ENCODE data around the gene CREBBP.
"Not testable (repeated sequence)": the region's sequence is repeated elsewhere in the genome, so short reads cannot be mapped to it uniquely, and the experiment has no call there.

The CREBBP gene

DNA sequence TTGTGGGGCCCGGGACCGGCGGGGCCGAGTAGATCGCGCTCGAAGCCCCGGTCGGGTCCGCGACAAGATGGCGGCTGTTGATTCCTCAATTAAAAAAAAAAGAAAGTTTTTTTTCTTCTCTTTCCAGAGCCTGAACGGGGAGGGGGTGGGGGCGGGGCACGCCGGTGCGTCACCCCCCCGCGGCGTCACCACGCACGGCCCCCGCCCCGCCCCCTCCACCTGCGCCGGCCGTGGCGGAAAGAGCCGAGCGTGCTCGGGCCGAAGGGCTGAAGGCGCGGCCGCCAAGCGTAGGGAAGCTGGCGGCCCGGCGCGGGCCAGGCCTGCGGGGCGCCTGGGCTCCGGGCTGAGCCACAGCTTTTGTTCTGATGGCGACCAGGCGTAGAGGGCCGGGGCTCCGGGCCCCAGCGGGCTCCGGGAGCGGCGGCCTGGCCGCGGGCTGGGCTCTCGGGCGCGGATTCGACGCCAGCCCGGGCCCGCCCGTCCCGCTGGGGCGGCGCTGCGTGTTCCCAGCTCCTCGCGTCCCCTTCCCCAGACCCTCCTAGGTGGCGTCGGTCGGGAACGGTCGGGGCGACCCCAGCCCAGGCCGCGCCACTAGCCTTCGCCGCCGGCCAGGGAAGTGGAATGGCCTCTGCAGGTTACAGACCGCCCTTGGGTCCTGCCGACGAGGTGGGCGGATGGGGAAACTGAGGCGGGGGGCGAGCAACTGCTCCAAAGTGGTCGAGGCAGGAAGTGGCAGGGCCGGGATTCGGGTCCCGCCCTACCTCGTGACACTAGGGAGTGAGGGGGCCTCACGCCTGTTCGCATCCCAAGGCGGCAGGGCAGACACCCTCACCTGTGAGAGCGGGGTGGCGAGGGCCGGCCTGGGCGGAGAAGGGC is at the start of gene CREBBP:
Gene CREBBP (minus strand): TSS at position 91 of the 876 bp plus-strand sequence. CDS start 797 bp downstream, outside the sequence.
- DNase-seq (ENCODE audit: low spot score): peak; percentile 87

DNA sequence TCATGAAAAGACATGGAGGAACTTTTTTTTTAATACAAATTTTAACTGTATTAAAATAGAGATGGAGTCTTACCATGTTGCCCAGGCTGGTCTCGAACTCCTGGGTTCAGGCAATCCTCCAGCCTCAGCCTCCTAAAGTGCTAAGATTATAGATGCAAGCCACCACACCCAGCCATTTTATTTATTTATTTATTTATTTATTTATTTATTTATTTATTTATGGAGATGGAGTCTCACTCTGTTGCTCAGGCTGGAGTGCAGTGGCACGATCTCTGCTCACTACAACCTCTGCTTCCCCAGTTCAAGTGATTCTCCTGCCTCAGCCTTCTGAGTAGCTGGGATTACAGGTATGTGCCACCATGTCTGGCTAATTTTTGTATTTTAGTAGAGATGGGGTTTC is 46.6 kb upstream of the CREBBP start:
- not testable (repeated sequence) for DNase-seq (ENCODE audit: low spot score)

DNA sequence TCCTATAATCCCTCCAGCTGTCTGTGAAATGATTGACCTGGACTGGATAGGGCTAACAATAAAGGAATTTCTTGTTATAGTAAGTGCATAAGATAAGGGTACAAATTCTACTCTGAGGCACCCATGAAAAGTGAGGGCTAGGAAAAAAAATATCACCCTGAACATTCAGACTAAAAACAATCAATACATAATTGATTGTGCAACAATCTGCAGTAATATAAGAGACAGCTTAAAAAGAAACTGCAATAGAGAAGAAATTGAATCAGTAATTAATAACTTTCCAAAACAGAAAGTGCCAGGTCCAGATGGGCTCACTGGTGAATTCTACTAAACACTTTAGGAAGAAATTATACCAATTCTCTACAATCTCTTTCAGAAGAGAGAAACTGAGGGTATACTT is 44.2 kb upstream of the CREBBP start:
- DNase-seq (ENCODE audit: low spot score): no peak

DNA sequence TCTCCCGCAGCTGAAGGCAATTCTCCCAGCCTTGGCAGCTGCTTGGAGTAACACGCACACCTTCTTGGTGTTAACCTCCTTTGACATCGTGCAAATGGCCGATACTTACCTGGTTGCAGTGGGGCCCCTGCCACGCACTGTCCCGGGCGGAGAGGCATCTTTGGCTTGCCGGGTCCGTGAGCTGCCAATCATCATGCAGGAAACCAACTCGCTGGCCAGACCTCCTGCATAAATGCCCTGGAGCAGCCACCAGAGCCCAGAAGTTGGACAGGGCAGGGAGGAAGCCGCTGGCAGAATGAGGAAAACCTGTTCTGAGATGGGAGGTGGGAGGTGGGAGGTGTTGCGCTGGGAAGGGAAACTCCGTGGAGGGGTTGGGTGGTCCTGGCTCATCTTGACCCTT is 41.7 kb upstream of the CREBBP start:
- no peak for DNase-seq (ENCODE audit: low spot score)

DNA sequence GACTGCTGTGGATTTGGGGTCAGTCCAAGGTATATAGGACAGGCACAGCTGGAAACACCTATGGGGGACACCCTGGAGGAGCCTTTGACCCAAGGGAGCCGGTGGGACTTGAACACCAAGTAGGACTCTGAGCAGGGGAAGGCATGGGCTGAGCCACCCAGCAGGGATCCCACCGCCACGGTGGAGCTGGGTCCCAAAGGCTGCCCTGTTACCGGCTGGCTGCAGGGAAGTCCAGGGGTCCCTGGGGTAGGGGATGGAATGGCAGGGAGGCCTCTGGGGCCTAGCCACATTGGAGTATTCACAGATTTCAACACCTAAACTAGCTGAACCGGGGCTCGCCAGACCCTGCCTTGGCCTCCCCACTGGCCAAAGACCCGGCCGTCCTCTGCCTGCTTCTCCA is 39.7 kb upstream of the CREBBP start:
- no peak for DNase-seq (ENCODE audit: low spot score)

DNA sequence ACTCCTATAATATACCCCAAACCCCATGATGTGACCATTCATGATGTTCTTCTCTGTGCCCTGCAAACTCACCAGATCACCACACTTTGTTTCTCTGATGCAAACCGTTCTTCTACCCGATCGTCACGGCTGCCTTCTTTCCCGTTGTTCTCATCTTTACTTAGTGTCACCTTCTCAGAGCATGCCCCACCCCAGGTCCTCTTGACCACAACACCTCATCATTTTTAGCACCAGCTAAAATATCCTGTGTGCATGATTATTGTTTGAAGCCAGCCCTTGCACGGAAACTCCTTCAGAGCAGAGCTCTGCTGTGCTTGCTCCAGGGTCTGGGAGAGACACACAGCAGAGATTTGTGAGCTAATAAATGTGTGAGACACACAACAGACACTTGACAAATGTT is 38.9 kb upstream of the CREBBP start:
- DNase-seq (ENCODE audit: low spot score): no peak

DNA sequence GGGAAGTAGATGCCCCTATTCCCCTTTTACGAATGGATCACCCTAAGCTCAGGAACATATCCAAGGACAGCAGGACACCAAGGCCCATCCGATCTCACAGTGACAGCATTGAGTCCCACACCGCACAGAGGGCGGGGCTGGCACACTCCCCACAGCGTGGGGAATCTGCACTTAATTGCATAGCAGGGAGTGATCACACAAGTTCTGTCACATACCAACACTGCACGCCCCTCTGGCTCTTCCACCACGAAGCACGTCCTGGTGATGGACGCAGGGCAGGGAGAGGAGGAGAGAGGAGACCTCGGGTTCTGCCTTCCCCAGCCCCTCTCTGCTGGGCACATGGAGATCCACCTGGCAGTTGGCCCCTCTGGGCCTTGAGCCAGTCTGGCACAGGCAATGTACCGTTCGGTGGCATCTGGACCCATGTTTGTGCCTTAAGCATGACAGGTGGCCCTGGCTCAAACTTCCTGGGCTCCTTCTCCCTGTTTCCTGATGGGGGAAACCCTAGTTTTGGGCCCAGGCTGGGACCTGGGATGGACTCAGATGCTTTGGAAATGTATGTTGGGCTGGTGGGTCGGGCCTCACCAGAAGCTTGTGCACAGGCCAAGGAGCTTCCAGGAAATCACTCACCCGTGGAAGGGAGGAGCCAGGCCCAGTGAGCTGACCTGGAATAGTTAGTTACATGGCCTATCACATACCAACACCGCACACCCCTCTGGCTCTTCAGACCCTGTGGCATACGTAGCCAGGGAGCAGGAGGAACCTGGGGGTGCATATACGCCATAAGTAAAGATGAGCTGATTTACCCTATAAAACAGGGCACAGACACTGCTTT is 35.1 kb upstream of the CREBBP start:
- no peak for DNase-seq (ENCODE audit: low spot score)

DNA sequence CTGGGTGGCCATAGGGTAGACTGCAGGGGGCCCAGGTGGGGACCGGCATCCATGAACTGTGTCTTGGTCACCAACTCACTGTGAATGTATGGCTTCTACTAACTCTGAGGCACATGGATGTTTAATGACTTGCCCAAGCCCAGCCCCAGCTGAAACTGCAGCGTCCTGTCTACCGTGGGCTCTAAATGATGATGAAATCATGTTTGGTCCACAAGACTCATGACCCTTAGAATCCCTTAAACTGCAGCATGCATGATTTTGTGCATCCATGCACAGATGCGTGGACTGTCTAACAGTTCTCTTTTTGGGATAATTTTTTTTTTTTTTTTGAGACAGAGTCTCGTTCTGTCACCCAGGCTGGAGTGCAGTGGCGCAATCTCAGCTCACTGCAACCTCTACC is 32.4 kb upstream of the CREBBP start:
- DNase-seq (ENCODE audit: low spot score): no peak

DNA sequence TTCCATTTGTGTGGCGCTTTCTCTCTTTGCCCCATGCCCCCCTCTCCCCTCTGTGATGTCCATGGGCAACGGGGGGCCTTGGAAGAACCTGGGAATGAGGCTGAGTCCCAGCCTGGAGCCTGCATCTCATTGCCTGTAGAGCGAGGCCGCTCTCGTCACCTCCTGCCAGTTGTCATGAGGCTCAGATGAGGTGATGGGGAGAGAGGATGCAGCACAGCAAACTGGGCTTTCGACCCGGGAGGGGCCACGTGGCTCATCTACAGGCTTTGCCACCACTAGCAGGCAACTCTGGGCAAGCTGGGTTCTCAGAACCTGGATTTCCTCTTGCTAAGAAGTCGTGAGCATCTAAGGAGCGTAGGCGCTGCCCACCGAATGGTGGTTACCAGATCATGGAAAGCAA is 31.9 kb upstream of the CREBBP start:
- DNase-seq (ENCODE audit: low spot score): no peak

DNA sequence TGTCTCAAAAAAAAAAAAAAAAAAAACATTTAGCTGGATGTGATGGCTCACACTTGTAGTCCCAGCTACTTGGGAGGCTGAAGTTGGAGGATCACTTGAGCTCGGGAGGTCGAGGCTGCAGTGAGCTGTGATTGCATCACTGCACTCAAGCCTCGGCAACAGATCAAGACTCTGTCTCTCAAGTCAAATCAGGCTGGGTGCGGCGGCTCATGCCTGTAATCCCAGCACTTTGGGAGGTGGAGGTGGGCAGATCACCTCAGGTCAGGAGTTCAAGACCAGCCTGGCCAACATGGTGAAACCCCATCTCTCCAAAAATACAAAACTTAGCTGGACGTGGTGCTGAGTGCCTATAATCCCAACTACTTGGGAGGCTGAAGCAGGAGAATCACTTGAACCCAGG is 31.2 kb upstream of the CREBBP start:
- DNase-seq (ENCODE audit: low spot score): not testable (repeated sequence)

DNA sequence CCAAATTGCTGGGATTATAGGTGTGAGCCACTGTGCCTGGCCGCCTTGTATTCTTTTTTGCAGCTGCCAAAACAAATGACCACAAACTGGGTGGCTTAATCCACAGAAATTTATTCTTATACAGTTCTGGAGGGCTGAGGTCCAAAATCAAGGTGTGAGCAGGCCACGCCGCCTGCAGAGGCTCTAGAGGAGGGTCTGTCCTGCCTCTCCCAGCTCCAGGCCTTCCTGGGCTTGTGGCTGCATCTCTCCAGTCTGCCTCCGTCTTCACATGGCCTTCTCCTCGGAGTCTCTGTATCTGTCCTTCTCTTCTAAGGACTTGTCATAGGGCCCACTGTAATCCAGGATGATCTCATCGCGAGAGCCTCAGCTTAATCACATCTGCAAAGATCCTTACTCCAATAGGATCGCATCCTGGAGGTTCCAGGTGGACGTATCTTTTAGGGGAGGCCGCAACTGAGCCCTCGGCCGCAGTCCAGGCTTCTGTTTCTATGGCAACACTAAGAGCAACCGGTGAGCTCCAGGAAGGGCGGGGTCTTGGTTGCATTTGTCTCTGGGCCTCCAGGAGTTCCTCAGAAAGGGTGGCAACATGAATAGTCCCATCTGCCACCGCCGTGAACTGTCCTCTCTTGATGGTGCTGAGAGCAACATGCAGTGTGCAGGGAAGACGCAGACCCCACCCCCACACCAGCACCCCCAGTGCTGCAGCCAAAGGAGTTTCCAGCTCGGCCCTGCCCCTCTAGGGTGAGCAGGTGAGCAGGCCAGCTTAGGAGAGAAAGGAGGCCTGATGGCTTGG is 29.5 kb upstream of the CREBBP start:
- no peak for DNase-seq (ENCODE audit: low spot score)

DNA sequence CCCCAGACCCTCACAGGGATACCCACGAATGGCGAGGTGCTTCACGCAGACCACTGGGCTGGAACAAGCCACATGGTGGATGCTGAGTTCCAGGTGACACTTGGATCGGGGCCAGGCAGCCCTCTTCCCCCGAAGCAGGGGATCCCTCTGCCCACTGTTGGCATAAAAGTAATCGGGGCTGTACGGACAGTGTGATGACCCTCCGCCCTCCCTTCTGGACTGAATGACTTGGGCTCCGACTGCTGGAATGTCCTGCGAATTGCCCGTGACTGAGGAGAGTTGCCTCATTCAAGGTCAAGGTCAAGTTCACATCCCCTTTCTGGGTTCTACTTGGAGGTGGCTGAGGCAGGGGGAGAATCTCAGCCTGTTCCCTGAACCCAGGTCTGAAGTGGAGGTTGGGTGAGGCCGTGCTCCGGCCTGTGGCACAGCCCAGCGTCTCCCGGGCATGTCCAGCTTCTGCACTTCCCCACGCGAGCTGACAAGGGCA is 28.5 kb upstream of the CREBBP start:
- DNase-seq (ENCODE audit: low spot score): no peak

DNA sequence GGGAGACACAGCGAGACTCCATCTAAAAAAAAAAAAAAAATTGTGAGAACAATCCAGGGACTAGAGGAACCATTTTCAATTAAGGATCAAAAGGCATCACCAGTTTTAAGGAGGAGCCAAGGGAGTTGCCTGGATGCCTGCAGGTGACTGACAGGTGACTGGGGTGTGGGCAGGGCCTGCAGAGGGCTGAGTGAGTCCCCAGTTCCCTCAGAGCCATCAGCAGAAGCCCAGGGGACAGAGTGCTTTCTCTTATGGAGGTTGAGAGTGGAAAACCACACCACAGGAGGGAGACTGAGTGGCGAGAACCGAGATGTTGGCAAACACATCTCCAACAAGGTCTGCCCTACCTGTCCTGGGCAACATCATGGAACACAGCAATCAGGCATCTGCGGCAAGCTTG is 27.1 kb upstream of the CREBBP start:
- DNase-seq (ENCODE audit: low spot score): no peak

DNA sequence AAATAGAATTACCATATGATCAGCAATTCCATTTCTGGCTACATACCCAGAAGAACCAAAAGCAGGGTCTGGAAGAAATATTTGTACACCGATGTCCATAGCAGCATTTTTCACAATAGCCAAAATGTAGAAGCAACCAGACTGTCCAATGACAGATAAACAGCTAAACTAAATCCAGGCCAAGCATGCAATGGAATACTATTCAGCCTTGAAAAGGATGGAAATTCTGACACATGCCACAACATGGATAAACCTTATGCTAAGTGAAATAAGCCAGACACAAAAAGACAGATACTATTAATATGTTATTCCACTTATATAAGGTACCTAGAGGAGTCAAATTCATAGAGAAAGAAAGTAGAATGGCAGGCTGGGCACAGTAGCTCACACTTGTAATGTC is 25.9 kb upstream of the CREBBP start:
- no peak for DNase-seq (ENCODE audit: low spot score)

DNA sequence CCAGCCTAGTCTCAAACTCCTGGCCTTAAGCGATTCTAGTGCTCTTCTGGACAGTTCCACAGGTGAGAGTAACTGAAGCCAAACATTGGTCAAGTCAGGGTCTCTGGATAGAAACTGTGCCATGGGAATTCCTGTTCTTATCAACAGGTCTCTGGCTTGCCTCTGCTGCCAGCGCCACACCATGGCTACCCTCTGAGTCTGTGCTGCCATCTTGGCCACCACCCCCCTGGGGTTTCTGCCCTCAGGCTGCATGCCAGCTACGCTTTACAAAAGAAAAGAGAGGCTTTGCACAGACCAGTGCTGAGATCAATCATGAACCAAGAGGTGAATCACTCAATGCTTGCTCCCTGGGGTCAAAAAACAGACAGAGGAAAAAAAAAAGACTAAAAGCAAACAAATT is 24.4 kb upstream of the CREBBP start:
- DNase-seq (ENCODE audit: low spot score): no peak

DNA sequence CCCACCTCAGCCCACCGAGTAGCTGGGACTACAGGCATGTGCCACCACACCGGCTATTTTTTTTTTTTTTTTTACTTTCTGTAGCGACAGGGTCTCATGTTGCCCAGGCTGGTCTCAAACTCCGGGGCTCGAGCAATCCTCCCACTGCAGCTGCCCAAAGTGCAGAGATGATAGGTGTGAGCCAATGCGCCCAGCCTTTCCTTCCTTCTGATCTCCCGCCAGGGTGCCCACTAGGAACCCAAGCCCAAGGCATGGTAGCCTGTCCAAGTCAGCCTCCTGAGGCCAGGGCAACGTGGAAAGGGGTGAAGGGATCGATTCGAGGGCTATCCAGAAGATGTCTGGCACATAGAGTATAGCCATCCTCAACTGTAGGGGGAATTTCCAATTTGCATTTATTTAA is 9.6 kb upstream of the CREBBP start:
- no peak for DNase-seq (ENCODE audit: low spot score)

DNA sequence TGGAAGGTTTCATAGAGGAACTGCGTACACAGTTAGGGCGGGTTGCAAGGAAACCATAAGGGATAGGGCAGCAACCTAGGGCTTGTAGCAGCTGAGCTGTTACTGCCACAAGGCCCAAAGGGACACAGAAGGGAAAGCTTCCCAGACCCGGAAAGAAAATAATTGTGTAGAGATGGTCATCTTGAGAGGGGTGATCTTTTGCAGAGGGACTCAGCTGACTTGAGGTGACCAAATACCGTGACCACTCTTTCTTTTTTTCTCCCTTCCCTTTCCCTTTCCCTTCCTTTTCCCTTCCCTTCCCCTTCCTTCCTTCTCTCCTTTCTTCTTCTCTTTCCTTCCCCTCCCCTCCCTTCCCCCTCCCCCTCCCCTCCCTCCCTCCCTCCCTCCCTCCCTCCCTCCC is 8.5 kb upstream of the CREBBP start:
- DNase-seq (ENCODE audit: low spot score): no peak

DNA sequence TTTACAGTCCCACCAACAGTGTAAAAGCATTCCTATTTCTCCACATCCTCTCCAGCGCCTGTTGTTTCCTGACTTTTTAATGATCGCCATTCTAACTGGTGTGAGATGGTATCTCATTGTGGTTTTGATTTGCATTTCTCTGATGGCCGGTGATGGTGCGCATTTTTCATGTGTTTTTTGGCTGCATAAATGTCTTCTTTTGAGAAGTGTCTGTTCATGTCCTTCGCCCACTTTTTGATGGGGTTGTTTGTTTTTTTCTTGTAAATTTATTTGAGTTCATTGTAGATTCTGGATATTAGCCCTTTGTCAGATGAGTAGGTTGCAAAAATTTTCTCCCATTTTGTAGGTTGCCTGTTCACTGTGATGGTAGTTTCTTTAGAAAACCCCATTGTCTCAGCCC is 5.5 kb upstream of the CREBBP start:
- DNase-seq (ENCODE audit: low spot score): not testable (repeated sequence)

DNA sequence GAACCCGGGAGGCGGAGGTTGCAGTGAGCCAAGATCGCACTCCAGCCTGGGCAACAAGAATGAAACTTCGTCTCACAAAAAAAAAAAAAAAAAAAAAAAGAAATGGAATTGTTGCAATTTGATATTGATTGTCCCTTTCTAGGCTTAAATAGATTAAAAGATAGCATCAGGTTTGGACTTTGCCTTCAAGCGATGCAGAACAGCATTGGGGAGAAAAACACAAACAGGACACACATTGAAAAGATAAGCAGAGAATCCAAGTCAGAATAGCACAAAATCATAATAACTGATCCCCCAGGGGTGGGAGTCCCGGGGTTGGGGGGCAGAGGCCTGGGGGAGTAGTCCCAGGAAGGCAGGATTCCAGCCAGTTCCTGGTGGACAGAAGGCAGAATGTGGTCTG is 3.9 kb upstream of the CREBBP start:
- DNase-seq (ENCODE audit: low spot score): no peak

DNA sequence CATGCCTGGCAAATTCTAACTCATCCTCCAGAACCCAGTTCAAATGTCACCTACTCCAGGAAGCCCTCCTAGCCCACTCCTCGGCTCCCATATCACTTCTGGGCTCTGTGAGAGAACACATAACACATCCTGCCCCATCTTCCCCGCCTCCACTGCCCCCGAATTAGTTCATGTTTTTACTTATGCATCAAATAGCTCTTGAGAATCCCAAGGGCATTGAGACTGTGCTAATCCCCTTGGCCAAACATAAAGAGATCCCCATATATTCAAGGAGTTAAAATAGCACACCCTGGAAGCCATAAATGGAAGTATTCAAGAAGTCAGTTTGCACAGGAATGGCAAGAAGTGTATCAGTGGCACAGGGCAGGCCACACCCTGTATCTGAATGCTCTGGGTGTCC is 2.0 kb upstream of the CREBBP start:
- DNase-seq (ENCODE audit: low spot score): no peak

DNA sequence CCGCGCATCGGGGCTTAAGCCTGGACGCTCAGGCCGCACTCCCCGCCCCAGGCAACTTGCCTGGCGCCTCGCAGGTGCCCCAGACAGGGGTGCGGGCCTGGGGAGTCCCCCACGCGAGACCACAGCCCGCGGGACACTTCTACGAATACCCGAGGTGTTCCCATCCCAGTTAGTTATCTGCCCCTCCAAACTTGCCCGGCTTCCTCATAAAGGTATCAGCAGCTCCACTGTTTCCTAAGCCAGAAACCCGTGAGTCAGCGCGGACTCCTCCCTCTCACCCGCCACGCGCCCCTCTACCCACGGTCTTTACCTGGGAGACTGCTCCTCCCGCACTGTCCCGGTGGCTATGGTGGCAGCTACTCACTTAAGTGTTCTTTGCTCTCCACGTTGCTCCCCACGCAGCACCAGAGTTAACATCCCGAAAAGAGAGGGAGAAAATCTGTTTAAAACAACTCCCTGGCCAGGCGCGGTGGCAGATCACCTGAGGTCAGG is 1.0 kb upstream of the CREBBP start:
- no peak for DNase-seq (ENCODE audit: low spot score)

All from kidney capillary endothelial cell (primary cell).